Panc1 (cell line): ENCODE data around the gene MAGI2. TPM values are rescaled to one million over a fixed set of nuclear protein-coding genes. Genes with fewer than 3 reads are reported as not detected.

Source experiments
- ATAC-seq: fragments of 200-7000 bp; cut with Tn5 transposase; 2 replicates; pipeline ENCODE4 v1.9.1; 2020; ENCODE audit warnings: mild to moderate bottlenecking, moderate library complexity
- BruUV-seq: library from RNA; stranded (reverse); fragments of 400-500 nt; replicated peaks from 2 replicates; lab custom pipeline; 2021; lab: Mats Ljungman, UMichigan
- CTCF ChIA-PET: fragments of 300-600 bp; sonication (Branson Sonifier 250); formaldehyde crosslinking; loops from one replicate; lab custom pipeline; 2022; ENCODE audit warnings: antibody characterized with exemption; lab: Charles Lee
- POLR2A ChIA-PET: fragments of 300-600 bp; sonication (Branson Sonifier 250); formaldehyde crosslinking; loops from one replicate; lab custom pipeline; 2022; ENCODE audit warnings: antibody characterized with exemption; lab: Charles Lee
- DNase-seq: peaks from one replicate; pipeline ENCODE4 v3.0.0-alpha.2; 2010; ENCODE audit warnings: low read depth, low spot score
- H3K27ac ChIP-seq: 2 replicates; pipeline ENCODE4 v1.5.1; 2011; ENCODE audit warnings: mild to moderate bottlenecking, low read length, inconsistent platforms
- H3K27me3 ChIP-seq: fragments of 200-500 bp; sonication (Bioruptor generic); 2 replicates; pipeline ENCODE4 v1.6.0; 2014; ENCODE audit warnings: low read length, inconsistent platforms; ENCODE audit not compliant: control insufficient read depth, insufficient read depth
- H3K36me3 ChIP-seq: fragments of 200-500 bp; sonication (Bioruptor generic); 2 replicates; pipeline ENCODE4 v1.5.1; 2014; ENCODE audit warnings: inconsistent platforms, mild to moderate bottlenecking, low read length, moderate library complexity; ENCODE audit not compliant: control insufficient read depth, insufficient read depth
- H3K4me1 ChIP-seq: 2 replicates; pipeline ENCODE4 v1.5.1; 2011; ENCODE audit warnings: inconsistent platforms, mild to moderate bottlenecking, low read length, moderate library complexity; ENCODE audit not compliant: control insufficient read depth, insufficient read depth
- H3K4me3 ChIP-seq, 2 experiments: 2 replicates each; pipeline ENCODE4 v1.5.1; 2011 to 2012; ENCODE audit warnings: low read depth in 2 of 2, low read length in 2 of 2, mild to moderate bottlenecking in 2 of 2, inconsistent platforms in 1 of 2, moderate library complexity in 1 of 2
- H3K9me3 ChIP-seq: fragments of 200-500 bp; sonication (Bioruptor generic); 2 replicates; pipeline ENCODE4 v1.5.1; 2014; ENCODE audit warnings: low read depth, mild to moderate bottlenecking, inconsistent platforms, low read length, moderate library complexity; ENCODE audit not compliant: control insufficient read depth, insufficient read depth
- POLR2AphosphoS5 ChIP-seq: IDR thresholded peaks from 2 replicates; pipeline ENCODE4 v1.6.1; 2012; ENCODE audit warnings: mild to moderate bottlenecking, low read depth, low read length, moderate library complexity
- SIN3A ChIP-seq: IDR thresholded peaks from 2 replicates; pipeline ENCODE4 v1.6.1; 2012; ENCODE audit warnings: low read depth, mild to moderate bottlenecking, low read length, moderate library complexity, borderline replicate concordance; ENCODE audit not compliant: insufficient read depth
- TCF7L2 ChIP-seq: IDR thresholded peaks from 2 replicates; pipeline ENCODE4 v1.6.1; 2011; ENCODE audit warnings: mild to moderate bottlenecking, low read depth, low read length, inconsistent platforms
- in situ Hi-C: cut with HindIII; loops from 2 replicates; pipeline ENCODE4 v1.10.0; 2016; ENCODE audit warnings: low sequenced_read_pairs, low pct_unique_long_range_greater_than_20kb
- intact Hi-C: fragments of 100-400 bp; cut with micrococcal nuclease; formaldehyde crosslinking; loops from one replicate; pipeline ENCODE4 v1.10.0; 2022; ENCODE audit not compliant: unreplicated experiment
- total RNA-seq: library from RNA; stranded (reverse); gene quantifications from one replicate; pipeline ENCODE4 v1.2.1, GENCODE V29; 2021; ENCODE audit not compliant: unreplicated experiment
- TF ChIP-seq, protein P1 (sequence below): fragments of 450-650 bp; IDR thresholded peaks from 2 replicates; pipeline ENCODE4 v1.5.1; 2017; ENCODE audit warnings: mild to moderate bottlenecking
- TF ChIP-seq, protein P2 (sequence below), 2 experiments: IDR thresholded peaks; 2 replicates each; pipeline ENCODE4 v1.6.1; 2011 to 2012; ENCODE audit warnings: low read depth in 2 of 2, control low read depth in 1 of 2, low read length in 1 of 2, mild to moderate bottlenecking in 1 of 2, moderate library complexity in 1 of 2; ENCODE audit not compliant: insufficient read depth in 1 of 2

The MAGI2 gene
- total RNA-seq, 1 experiment from 2014 or later = 5.4 TPM

DNA sequence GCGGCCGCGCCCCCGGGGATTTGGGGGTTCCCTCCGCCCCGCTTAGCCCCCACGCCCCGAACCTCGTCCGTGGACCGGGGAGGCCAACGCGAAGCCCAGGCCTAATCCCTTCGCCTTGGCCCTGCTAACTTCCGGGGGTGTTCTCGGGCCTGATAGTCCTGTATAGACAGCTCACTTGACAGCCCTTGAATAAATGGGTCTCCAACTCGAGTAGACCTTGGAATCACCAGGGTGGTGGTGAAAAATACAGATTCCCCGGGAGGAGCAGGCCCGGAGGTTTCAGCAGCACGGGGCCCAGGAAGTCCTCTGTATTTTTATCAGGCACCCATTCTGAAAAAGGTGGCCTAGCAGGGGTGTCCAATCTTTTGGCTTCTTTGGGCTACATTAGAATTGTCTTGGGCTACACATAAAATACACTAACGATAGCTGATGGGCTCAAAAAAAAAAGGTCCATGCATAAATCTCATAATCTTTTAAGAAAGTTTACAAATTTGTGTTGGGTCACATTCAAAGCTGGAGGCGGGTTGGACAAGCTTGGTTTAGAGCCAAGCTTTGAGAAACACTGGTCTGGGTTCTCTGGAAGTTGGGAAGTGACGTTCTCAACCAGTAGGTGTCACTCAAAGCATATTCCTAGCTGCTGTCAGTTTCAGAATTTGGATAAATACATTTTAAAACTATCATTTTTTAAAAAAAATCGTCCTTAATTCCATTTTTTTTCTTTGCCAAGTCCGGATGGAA, 1433.2 kb downstream of the MAGI2 start:
- peak; percentile 74 for ATAC-seq
- Histone ChIP-seq H3K27me3 (peaks cover 29% of the 10 kb centered on the region), H3K4me3 (peak overlapping the region; percentile 52 to 71), H3K4me1 (peaks cover 13% of the 10 kb centered on the region), H3K9me3 (no peaks in the 10 kb centered on the region), H3K27ac (peak overlapping the region; percentile 77), H3K36me3 (no peaks in the 10 kb centered on the region)
- POLR2A ChIA-PET = interaction anchor here (0.6 to 0.7 kb wide), 2 partner anchors 67 to 277 kb away, joined by 3 read pairs; no protein-coding TSS in a partner anchor
- DNase-seq = peak; percentile 74
- intact Hi-C loops (loop anchor here (5.0 to 10.0 kb wide), 3 partner anchors 207 to 1154 kb away; no protein-coding TSS in a partner anchor), in situ Hi-C loops (no loop called here)
- CTCF ChIA-PET = interaction anchor here (0.5 to 0.7 kb wide), 3 partner anchors 41 to 1602 kb away, joined by 3 to 4 read pairs (median 3); no protein-coding TSS in a partner anchor
- BruUV-seq = no TSS peak
- TF ChIP-seq POLR2AphosphoS5 = no peak
- TF ChIP-seq, protein P1, sequence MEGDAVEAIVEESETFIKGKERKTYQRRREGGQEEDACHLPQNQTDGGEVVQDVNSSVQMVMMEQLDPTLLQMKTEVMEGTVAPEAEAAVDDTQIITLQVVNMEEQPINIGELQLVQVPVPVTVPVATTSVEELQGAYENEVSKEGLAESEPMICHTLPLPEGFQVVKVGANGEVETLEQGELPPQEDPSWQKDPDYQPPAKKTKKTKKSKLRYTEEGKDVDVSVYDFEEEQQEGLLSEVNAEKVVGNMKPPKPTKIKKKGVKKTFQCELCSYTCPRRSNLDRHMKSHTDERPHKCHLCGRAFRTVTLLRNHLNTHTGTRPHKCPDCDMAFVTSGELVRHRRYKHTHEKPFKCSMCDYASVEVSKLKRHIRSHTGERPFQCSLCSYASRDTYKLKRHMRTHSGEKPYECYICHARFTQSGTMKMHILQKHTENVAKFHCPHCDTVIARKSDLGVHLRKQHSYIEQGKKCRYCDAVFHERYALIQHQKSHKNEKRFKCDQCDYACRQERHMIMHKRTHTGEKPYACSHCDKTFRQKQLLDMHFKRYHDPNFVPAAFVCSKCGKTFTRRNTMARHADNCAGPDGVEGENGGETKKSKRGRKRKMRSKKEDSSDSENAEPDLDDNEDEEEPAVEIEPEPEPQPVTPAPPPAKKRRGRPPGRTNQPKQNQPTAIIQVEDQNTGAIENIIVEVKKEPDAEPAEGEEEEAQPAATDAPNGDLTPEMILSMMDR = peak; percentile 88
- no peak for TF ChIP-seq SIN3A
- TF ChIP-seq, protein P2, sequence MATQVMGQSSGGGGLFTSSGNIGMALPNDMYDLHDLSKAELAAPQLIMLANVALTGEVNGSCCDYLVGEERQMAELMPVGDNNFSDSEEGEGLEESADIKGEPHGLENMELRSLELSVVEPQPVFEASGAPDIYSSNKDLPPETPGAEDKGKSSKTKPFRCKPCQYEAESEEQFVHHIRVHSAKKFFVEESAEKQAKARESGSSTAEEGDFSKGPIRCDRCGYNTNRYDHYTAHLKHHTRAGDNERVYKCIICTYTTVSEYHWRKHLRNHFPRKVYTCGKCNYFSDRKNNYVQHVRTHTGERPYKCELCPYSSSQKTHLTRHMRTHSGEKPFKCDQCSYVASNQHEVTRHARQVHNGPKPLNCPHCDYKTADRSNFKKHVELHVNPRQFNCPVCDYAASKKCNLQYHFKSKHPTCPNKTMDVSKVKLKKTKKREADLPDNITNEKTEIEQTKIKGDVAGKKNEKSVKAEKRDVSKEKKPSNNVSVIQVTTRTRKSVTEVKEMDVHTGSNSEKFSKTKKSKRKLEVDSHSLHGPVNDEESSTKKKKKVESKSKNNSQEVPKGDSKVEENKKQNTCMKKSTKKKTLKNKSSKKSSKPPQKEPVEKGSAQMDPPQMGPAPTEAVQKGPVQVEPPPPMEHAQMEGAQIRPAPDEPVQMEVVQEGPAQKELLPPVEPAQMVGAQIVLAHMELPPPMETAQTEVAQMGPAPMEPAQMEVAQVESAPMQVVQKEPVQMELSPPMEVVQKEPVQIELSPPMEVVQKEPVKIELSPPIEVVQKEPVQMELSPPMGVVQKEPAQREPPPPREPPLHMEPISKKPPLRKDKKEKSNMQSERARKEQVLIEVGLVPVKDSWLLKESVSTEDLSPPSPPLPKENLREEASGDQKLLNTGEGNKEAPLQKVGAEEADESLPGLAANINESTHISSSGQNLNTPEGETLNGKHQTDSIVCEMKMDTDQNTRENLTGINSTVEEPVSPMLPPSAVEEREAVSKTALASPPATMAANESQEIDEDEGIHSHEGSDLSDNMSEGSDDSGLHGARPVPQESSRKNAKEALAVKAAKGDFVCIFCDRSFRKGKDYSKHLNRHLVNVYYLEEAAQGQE (IDR thresholded peaks at IDR 0.05; ENCODE audit: insufficient read depth in 1 of 2, low read depth in 2 of 2, low read length in 1 of 2) = no peak

DNA sequence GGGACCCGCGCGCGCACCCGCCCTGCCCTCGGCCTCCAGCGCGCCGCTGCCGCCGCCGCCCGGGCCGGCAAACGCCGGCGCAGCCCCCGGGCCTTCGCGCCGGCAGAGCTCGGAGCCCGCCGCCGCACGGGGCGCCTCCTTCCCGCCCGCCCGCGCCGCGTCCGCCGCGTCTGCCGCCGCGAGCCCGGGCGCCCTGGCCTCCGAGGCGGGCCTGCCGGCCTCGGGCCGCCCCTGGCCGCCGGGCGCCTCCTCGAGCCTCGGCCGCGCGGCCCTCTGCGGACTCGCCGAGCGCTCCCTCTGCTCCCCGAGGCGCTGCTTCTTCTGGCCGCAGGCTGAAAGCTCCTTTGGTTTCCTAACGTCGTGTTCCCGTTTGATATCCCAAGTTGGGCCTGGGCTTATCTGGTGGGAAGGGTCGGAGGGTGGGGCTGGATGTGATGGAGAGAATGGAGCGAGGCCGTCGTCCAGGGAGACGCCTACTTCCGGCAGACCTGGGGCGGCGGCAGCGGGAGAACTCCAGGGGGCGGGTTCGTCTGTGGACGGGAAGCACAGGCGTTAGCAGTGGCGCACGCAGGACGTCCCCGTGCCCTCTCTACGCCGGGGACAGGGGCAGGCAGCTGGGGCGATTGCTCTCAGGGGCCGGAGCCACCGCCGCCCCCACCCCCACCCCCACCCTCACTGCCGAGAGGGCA, 1433.9 kb downstream of the MAGI2 start:
- Histone ChIP-seq H3K4me3 (peak overlapping the region; percentile 52 to 71), H3K9me3 (no peaks in the 10 kb centered on the region), H3K27ac (no peak overlapping the region), H3K4me1 (peaks cover 13% of the 10 kb centered on the region), H3K27me3 (peaks cover 29% of the 10 kb centered on the region), H3K36me3 (no peaks in the 10 kb centered on the region)
- intact Hi-C loops (loop anchor here (5.0 to 10.0 kb wide), 3 partner anchors 208 to 1155 kb away; no protein-coding TSS in a partner anchor), in situ Hi-C loops (no loop called here)
- TF ChIP-seq POLR2AphosphoS5 (peak; percentile 61), SIN3A (0 out of 2 replicates have a peak, but pooled peaks have one; percentile 32), TCF7L2 (no peak)
- TF ChIP-seq, protein P1 = no peak
- TF ChIP-seq, protein P2 (IDR thresholded peaks at IDR 0.05; ENCODE audit: insufficient read depth in 1 of 2, low read depth in 2 of 2, low read length in 1 of 2) = no peak
- no TSS peak for BruUV-seq
- CTCF ChIA-PET = interaction anchor here (0.5 kb wide), 1 partner anchor 50 kb away, joined by 4 read pairs; no protein-coding TSS in a partner anchor
- peak; percentile 98 for ATAC-seq
- no peak for DNase-seq
- POLR2A ChIA-PET = interaction anchor here (0.6 kb wide), 1 partner anchor 682 kb away, joined by 4 read pairs; no protein-coding TSS in a partner anchor
